Mucosa of rectum (tissue), 2 donors: ENCODE results near the gene AGFG1.
"Not testable (repeated sequence)": the region's sequence is repeated elsewhere in the genome, so short reads cannot be mapped to it uniquely, and the experiment has no call there.

Experiments used
- H3K27ac ChIP-seq, 2 donors: one replicate each; pipeline ENCODE4 v1.7.0; 2013; ENCODE audit warnings: inconsistent platforms in 2 of 2, low read depth in 2 of 2, low read length in 2 of 2
- H3K27me3 ChIP-seq, 2 donors: one replicate each; pipeline ENCODE4 v1.7.0; 2013; ENCODE audit warnings: low read length in 2 of 2; ENCODE audit not compliant: control insufficient read depth in 2 of 2, insufficient read depth in 2 of 2
- H3K36me3 ChIP-seq, 2 donors: one replicate each; pipeline ENCODE4 v1.7.0; 2013; ENCODE audit warnings: low read length in 2 of 2; ENCODE audit not compliant: control insufficient read depth in 2 of 2, insufficient read depth in 2 of 2
- H3K4me1 ChIP-seq, 2 donors: one replicate each; pipeline ENCODE4 v1.7.0; 2013; ENCODE audit warnings: low read length in 2 of 2, mild to moderate bottlenecking in 1 of 2; ENCODE audit not compliant: control insufficient read depth in 2 of 2, insufficient read depth in 2 of 2
- H3K4me3 ChIP-seq, 2 donors: one replicate each; pipeline ENCODE4 v1.7.0; 2013; ENCODE audit warnings: low read length in 2 of 2
- H3K9ac ChIP-seq, 2 donors: one replicate each; pipeline ENCODE4 v1.7.0; 2013; ENCODE audit warnings: low read length in 2 of 2, low read depth in 1 of 2, mild to moderate bottlenecking in 1 of 2
- H3K9me3 ChIP-seq, 2 donors: one replicate each; pipeline ENCODE4 v1.7.0; 2013; ENCODE audit warnings: low read length in 2 of 2; ENCODE audit not compliant: control insufficient read depth in 2 of 2
- donor health status: healthy.
- donor health status: Normal muscosa, but diverticular disease.

AGFG1 gene

GRCh38 chr2:227527351-227527750 is 55.4 kb downstream of the AGFG1 start:
- Histone ChIP-seq H3K9me3 (no peaks in the 10 kb centered on the region), H3K27ac (no peak overlapping the region), H3K4me1 (peaks cover 0 to 3% of the 10 kb centered on the region in 2 donors), H3K9ac (no peak overlapping the region), H3K4me3 (no peak overlapping the region), H3K27me3 (no peaks in the 10 kb centered on the region), H3K36me3 (peaks cover 29 to 37% of the 10 kb centered on the region in 2 donors)

- H3K9me3 ChIP-seq: no peaks in the 10 kb centered on the region
- no peak overlapping the region for H3K27ac ChIP-seq
- no peak overlapping the region for H3K4me3 ChIP-seq
- H3K4me1 ChIP-seq: no peaks in the 10 kb centered on the region
- no peak overlapping the region for H3K9ac ChIP-seq
- no peaks in the 10 kb centered on the region for H3K27me3 ChIP-seq
- peaks cover 34 to 40% of the 10 kb centered on the region in 2 donors for H3K36me3 ChIP-seq
Measured at GRCh38 chr2:227528803-227529202, 56.8 kb downstream of the AGFG1 start.

- Histone ChIP-seq H3K27ac (no peak overlapping the region), H3K4me3 (no peak overlapping the region), H3K27me3 (no peaks in the 10 kb centered on the region), H3K9me3 (no peaks in the 10 kb centered on the region), H3K4me1 (no peaks in the 10 kb centered on the region), H3K9ac (no peak overlapping the region), H3K36me3 (peaks cover 33 to 39% of the 10 kb centered on the region in 2 donors)
Measured at GRCh38 chr2:227529871-227530270, 57.9 kb downstream of the AGFG1 start.

- Histone ChIP-seq H3K9ac (no peak overlapping the region), H3K4me1 (no peaks in the 10 kb centered on the region), H3K4me3 (no peak overlapping the region), H3K36me3 (peaks cover 40 to 45% of the 10 kb centered on the region in 2 donors), H3K27ac (no peak overlapping the region), H3K9me3 (no peaks in the 10 kb centered on the region), H3K27me3 (no peaks in the 10 kb centered on the region)
Measured at GRCh38 chr2:227534714-227535113, 62.8 kb downstream of the AGFG1 start.

GRCh38 chr2:227536445-227536844 is 64.5 kb downstream of the AGFG1 start:
- H3K36me3 ChIP-seq: peaks cover 40 to 42% of the 10 kb centered on the region in 2 donors
- H3K4me3 ChIP-seq: no peak overlapping the region
- H3K9ac ChIP-seq: no peak overlapping the region
- H3K9me3 ChIP-seq: no peaks in the 10 kb centered on the region
- no peaks in the 10 kb centered on the region for H3K4me1 ChIP-seq
- H3K27ac ChIP-seq: no peak overlapping the region
- H3K27me3 ChIP-seq: no peaks in the 10 kb centered on the region

GRCh38 chr2:227539465-227539956 is 67.6 kb downstream of the AGFG1 start:
- Histone ChIP-seq H3K4me3 (no peak overlapping the region), H3K9me3 (no peaks in the 10 kb centered on the region), H3K4me1 (no peaks in the 10 kb centered on the region), H3K27me3 (no peaks in the 10 kb centered on the region), H3K9ac (no peak overlapping the region), H3K27ac (no peak overlapping the region), H3K36me3 (peaks cover 21 to 29% of the 10 kb centered on the region in 2 donors)

GRCh38 chr2:227540352-227540751 is 68.4 kb downstream of the AGFG1 start:
- not testable (repeated sequence) for H3K9ac ChIP-seq, H3K4me1 ChIP-seq, H3K27ac ChIP-seq, H3K27me3 ChIP-seq, H3K9me3 ChIP-seq, H3K4me3 ChIP-seq
- peaks cover 20 to 22% of the 10 kb centered on the region in 2 donors for H3K36me3 ChIP-seq

GRCh38 chr2:227545990-227546389 is 74.0 kb downstream of the AGFG1 start:
- H3K9ac ChIP-seq: no peak overlapping the region
- no peaks in the 10 kb centered on the region for H3K4me1 ChIP-seq
- no peak overlapping the region for H3K27ac ChIP-seq
- H3K9me3 ChIP-seq: no peaks in the 10 kb centered on the region
- no peak overlapping the region for H3K4me3 ChIP-seq
- H3K36me3 ChIP-seq: peaks cover 10 to 21% of the 10 kb centered on the region in 2 donors
- H3K27me3 ChIP-seq: no peaks in the 10 kb centered on the region

GRCh38 chr2:227551836-227552235 is 79.9 kb downstream of the AGFG1 start:
- no peak overlapping the region for H3K9ac ChIP-seq
- no peaks in the 10 kb centered on the region for H3K9me3 ChIP-seq
- no peak overlapping the region for H3K27ac ChIP-seq
- peaks cover 32 to 38% of the 10 kb centered on the region in 2 donors for H3K36me3 ChIP-seq
- no peaks in the 10 kb centered on the region for H3K27me3 ChIP-seq
- H3K4me3 ChIP-seq: no peak overlapping the region
- no peaks in the 10 kb centered on the region for H3K4me1 ChIP-seq

GRCh38 chr2:227562581-227562980 is 90.6 kb downstream of the AGFG1 start:
- Histone ChIP-seq H3K9me3 (no peaks in the 10 kb centered on the region), H3K27ac (no peak overlapping the region), H3K36me3 (peaks cover 3 to 7% of the 10 kb centered on the region in 2 donors), H3K9ac (no peak overlapping the region), H3K27me3 (no peaks in the 10 kb centered on the region), H3K4me3 (no peak overlapping the region), H3K4me1 (no peaks in the 10 kb centered on the region)

GRCh38 chr2:227565080-227565479 is 93.1 kb downstream of the AGFG1 start:
- H3K4me1 ChIP-seq: no peaks in the 10 kb centered on the region
- no peak overlapping the region for H3K4me3 ChIP-seq
- no peak overlapping the region for H3K9ac ChIP-seq
- no peaks in the 10 kb centered on the region for H3K9me3 ChIP-seq
- no peaks in the 10 kb centered on the region for H3K27me3 ChIP-seq
- peaks cover 0 to 3% of the 10 kb centered on the region in 2 donors for H3K36me3 ChIP-seq
- no peak overlapping the region for H3K27ac ChIP-seq
